AG09319 (cell line): ENCODE measurements around the gene OR2V1.

Source experiments
- DNase-seq: peaks from one replicate; pipeline ENCODE4 v3.0.0-alpha.2; 2010; ENCODE audit warnings: low read depth; ENCODE audit errors: extremely low read depth
- TF ChIP-seq, protein P1 (sequence below): IDR thresholded peaks from 2 replicates; pipeline ENCODE4 v1.5.1; 2011; ENCODE audit warnings: low read depth, mild to moderate bottlenecking, inconsistent platforms, low read length, moderate library complexity

The OR2V1 gene

DNA sequence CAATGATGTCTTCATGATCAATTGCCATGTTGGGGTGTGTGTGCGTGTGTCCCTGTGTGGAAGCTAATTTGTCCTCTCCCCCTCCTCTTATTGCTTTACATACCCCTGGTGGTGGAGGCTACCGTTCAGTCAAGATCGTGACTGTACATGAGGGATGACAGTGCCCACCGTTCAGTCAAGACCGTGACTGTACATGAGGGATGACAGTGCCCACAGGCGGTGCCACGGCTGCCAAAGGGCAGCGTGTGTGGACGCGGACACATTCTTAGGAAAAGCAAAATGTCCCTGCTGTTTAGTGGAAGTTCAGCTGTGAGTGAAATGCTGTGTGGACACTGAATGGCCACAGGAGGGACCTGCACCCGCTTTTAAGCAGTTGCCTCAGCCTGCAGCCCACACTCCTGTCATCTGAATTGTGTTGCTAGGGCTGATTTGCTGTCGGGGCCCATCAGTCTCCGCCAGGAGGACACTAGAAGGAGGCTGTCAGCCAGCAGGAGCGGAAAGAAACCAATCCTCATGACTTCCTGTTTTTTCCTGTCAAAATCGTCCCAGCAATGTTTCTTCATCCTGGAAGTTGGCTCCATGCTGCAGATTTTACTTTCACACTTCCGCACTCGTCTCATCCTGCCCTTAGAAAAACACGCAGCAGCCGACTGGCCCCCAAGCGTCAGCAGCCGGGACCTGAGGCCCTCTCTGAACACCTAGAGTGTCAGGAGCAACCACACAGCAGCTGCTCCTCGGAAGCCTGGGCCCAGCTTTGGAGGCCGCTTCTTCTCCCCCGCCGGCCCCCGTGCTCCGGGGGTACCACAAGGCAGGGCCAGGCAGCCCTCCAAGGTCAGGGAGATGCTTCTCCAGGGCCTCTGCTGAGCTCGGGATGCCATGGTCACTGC, 9.1 kb downstream of the OR2V1 start:
- no peak for DNase-seq
- TF ChIP-seq, protein P1, sequence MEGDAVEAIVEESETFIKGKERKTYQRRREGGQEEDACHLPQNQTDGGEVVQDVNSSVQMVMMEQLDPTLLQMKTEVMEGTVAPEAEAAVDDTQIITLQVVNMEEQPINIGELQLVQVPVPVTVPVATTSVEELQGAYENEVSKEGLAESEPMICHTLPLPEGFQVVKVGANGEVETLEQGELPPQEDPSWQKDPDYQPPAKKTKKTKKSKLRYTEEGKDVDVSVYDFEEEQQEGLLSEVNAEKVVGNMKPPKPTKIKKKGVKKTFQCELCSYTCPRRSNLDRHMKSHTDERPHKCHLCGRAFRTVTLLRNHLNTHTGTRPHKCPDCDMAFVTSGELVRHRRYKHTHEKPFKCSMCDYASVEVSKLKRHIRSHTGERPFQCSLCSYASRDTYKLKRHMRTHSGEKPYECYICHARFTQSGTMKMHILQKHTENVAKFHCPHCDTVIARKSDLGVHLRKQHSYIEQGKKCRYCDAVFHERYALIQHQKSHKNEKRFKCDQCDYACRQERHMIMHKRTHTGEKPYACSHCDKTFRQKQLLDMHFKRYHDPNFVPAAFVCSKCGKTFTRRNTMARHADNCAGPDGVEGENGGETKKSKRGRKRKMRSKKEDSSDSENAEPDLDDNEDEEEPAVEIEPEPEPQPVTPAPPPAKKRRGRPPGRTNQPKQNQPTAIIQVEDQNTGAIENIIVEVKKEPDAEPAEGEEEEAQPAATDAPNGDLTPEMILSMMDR = no peak

DNA sequence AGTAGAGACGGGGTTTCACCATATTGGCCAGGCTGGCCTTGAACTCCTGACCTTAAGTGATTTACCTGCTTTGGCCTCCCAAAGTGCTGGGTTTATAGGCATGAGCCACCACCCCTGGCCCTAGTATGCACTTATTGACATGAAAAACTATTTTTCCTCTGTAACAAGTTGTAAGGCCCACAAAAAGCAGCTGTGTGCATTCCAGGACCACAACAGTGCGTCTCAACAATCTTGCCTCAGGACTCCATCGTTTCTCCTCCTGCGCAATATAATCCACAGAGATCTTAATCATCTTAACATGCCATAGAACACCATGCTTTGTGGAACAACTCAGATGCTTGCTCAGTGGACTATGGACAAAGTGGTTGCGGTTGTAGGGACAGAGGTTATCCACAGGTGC, 10.2 kb downstream of the OR2V1 start:
- TF ChIP-seq, protein P1 = no peak
- no peak for DNase-seq

DNA sequence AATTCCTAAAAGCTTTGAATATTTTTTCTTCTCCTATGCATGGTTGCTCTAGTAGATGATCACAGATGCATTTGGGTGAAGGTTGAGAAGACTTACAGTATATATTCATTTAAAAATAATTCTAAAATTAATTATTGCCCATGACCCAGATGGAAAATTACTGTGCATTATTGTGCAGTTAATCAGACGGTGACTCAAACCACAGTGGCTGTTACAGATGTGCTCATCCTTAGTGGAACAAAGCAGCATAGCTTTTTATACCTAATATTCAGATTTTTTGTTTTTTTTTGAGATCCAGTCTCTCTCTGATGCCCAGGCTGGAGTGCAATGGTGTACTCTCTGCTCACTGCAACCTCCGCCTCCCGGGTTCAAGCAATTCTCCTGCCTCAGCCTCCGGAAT, 10.7 kb downstream of the OR2V1 start:
- no peak for DNase-seq
- TF ChIP-seq, protein P1 = no peak

DNA sequence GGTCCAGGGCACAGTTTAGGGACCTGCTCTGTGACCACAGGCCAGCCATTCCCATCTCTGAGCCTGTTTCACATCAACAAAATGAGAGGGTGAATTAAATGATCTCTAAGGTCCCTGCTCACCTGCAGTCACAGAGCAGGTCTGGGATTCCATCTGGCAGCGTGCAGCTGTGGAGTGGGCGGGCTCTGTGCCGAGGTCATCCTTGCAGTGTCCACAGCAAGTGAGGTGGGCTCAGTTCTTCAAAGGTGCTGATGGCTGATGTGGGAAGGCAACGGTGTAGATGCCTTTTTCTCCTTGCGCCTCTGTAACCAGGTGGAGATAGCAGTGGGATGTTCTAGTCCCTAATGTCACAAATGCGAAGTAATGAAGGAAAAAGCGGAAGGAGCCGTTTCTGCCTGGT, 11.9 kb downstream of the OR2V1 start:
- no peak for DNase-seq
- TF ChIP-seq, protein P1 = no peak

DNA sequence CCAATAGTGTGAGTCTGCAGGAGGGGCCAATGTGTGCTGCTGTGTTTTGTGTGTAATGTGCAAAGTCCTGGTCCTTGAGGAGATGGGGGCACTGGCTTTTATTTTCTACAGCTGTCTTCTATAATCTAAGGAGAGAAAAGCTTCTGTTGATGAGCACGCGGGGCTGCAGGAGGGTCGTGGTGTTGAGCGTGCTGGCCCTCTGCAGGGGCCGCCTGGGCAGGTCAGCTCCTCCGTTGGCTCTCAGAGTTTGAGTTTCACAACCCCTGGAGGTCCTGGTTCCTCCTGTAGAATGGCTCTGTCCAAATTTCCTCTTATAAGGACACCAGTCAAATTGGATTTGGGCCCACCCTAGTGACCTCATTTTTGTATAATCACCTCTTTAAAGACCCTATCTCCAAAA, 12.6 kb downstream of the OR2V1 start:
- no peak for DNase-seq
- TF ChIP-seq, protein P1 = no peak

DNA sequence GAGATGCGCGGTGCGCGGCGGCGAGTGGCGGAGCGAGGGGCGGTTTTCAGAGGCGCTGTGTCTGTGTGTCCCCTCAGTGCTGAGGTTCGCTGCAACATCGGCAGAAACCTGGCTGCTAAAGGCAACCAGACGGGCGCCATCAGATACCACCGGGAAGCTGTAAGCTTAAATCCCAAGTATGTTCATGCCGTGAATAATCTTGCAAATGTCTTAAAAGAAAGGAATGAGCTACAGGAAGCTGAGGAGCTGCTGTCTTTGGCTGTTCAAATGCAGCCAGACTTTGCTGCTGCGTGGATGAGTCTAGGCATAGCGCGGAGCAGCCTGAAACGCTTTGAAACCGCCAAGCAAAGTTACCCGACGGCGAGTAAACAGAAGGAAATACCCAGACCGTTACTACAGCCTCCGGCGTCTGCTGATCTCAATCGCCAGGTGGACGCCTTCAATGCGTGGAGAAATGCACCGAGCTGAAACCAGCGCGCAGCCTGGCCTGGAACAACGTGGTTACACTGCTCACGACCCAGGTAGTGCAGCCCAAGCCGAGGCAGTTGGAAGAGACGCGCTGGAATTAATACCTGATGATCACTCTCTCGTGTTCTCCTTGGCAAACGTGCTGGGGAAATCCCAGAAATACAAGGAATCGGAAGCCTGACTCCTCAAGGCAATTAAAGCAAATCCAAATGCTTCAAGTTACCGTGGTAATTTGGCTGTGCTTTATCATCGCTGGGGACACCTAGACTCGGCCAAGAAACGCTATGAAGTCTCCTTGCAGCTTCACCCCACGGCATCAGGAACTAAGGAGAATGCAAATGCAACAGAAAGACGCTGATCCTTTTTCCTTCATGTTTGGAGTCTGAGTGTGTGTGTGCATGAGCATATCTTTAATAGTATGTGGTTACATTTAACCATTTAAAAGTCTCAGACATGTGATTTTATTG, 15.9 kb downstream of the OR2V1 start:
- DNase-seq = no peak
- TF ChIP-seq, protein P1 = no peak
